ENCODE results near the gene ZFYVE28.

GRCh38 chr4:2406406-2406805 lies 12.0 kb downstream of the ZFYVE28 start:
- TF ChIP-seq EZH2 (IDR thresholded peaks at IDR 0.05; ENCODE audit: low read depth, low read length, severe bottlenecking), result no peak
- no peak for TF ChIP-seq POLR2A (IDR thresholded peaks at IDR 0.05; ENCODE audit: control extremely low read depth in 1 of 2, low read depth in 2 of 2, low read length in 2 of 2)

Measured in H1 (cell line).